Nephron (organoid): ENCODE measurements around the gene CLDN19.

ENCODE experiments used
- H3K27ac Mint-ChIP-seq, 3 experiments: 2 replicates each; pipeline ENCODE4 v1.8.0; 2020; ENCODE audit warnings: mixed read lengths in 3 of 3, mild to moderate bottlenecking in 2 of 3, moderate library complexity in 1 of 3
- H3K27me3 Mint-ChIP-seq: 2 replicates; pipeline ENCODE4 v1.8.0; 2021; ENCODE audit warnings: low read depth, mild to moderate bottlenecking, moderate library complexity, mixed read lengths
- H3K36me3 Mint-ChIP-seq: 2 replicates; pipeline ENCODE4 v1.8.0; 2020; ENCODE audit warnings: low read depth, mixed read lengths
- H3K4me1 Mint-ChIP-seq: 2 replicates; pipeline ENCODE4 v1.8.0; 2020; ENCODE audit warnings: mixed read lengths
- H3K4me3 Mint-ChIP-seq, 3 experiments: 2 replicates each; pipeline ENCODE4 v1.8.0; 2020; ENCODE audit warnings: mild to moderate bottlenecking in 3 of 3, mixed read lengths in 3 of 3, moderate library complexity in 2 of 3
- H3K9me3 Mint-ChIP-seq: 2 replicates; pipeline ENCODE4 v1.8.0; 2020; ENCODE audit warnings: mixed read lengths
- CTCF ChIP-seq, 3 experiments: fragments of 200-600 bp; sonication (generic); IDR thresholded peaks; one replicate each; pipeline ENCODE4 v1.5.0; 2021; ENCODE audit warnings: antibody characterized with exemption in 3 of 3; ENCODE audit not compliant: unreplicated experiment in 3 of 3

The CLDN19 gene

GRCh38 chr1:42783092-42783491, 43.1 kb upstream of the CLDN19 start:
- H3K27me3 Mint-ChIP-seq = no peaks in the 10 kb centered on the region
- H3K9me3 Mint-ChIP-seq = no peaks in the 10 kb centered on the region
- H3K4me3 Mint-ChIP-seq = no peak overlapping the region
- H3K27ac Mint-ChIP-seq = no peak overlapping the region
- H3K36me3 Mint-ChIP-seq = peaks cover 41% of the 10 kb centered on the region
- no peak for TF ChIP-seq CTCF (IDR thresholded peaks at IDR 0.05; ENCODE audit: unreplicated experiment in 3 of 3)
- no peaks in the 10 kb centered on the region for H3K4me1 Mint-ChIP-seq

- Mint-ChIP-seq H3K36me3 (peaks cover 65% of the 10 kb centered on the region), H3K27ac (no peak overlapping the region), H3K4me1 (no peaks in the 10 kb centered on the region), H3K27me3 (no peaks in the 10 kb centered on the region), H3K9me3 (no peaks in the 10 kb centered on the region), H3K4me3 (no peak overlapping the region)
- no peak for TF ChIP-seq CTCF (IDR thresholded peaks at IDR 0.05; ENCODE audit: unreplicated experiment in 3 of 3)
Measured at GRCh38 chr1:42780176-42780575, 40.1 kb upstream of the CLDN19 start.

- peaks cover 70% of the 10 kb centered on the region for H3K36me3 Mint-ChIP-seq
- no peaks in the 10 kb centered on the region for H3K27me3 Mint-ChIP-seq
- no peaks in the 10 kb centered on the region for H3K4me1 Mint-ChIP-seq
Measured at GRCh38 chr1:42779725-42780124, 39.7 kb upstream of the CLDN19 start.

GRCh38 chr1:42777852-42778251, 37.8 kb upstream of the CLDN19 start:
- peak; percentile 40 to 67 (median 52) for TF ChIP-seq CTCF (IDR thresholded peaks at IDR 0.05; ENCODE audit: unreplicated experiment in 3 of 3)
- H3K27ac Mint-ChIP-seq = no peak overlapping the region
- H3K4me3 Mint-ChIP-seq = no peak overlapping the region
- H3K9me3 Mint-ChIP-seq = no peaks in the 10 kb centered on the region
- no peaks in the 10 kb centered on the region for H3K4me1 Mint-ChIP-seq
- H3K36me3 Mint-ChIP-seq = peaks cover 81% of the 10 kb centered on the region
- no peaks in the 10 kb centered on the region for H3K27me3 Mint-ChIP-seq

More at GRCh38 chr1:42779725-42780124, 39.7 kb upstream of the CLDN19 start:
- H3K27ac Mint-ChIP-seq = no peak overlapping the region
- no peak overlapping the region for H3K4me3 Mint-ChIP-seq
- no peak for TF ChIP-seq CTCF (IDR thresholded peaks at IDR 0.05; ENCODE audit: unreplicated experiment in 3 of 3)
- H3K9me3 Mint-ChIP-seq = no peaks in the 10 kb centered on the region

GRCh38 chr1:42776502-42776901, 36.5 kb upstream of the CLDN19 start:
- Mint-ChIP-seq H3K4me1 (peaks cover 5% of the 10 kb centered on the region), H3K4me3 (no peak overlapping the region), H3K27me3 (no peaks in the 10 kb centered on the region), H3K9me3 (no peaks in the 10 kb centered on the region), H3K36me3 (peaks cover 78% of the 10 kb centered on the region), H3K27ac (no peak overlapping the region)
- TF ChIP-seq CTCF (IDR thresholded peaks at IDR 0.05; ENCODE audit: unreplicated experiment in 3 of 3) = no peak

- peaks cover 71% of the 10 kb centered on the region for H3K36me3 Mint-ChIP-seq
- H3K9me3 Mint-ChIP-seq = no peaks in the 10 kb centered on the region
- H3K4me3 Mint-ChIP-seq = no peak overlapping the region
- H3K4me1 Mint-ChIP-seq = peaks cover 14% of the 10 kb centered on the region
- H3K27me3 Mint-ChIP-seq = no peaks in the 10 kb centered on the region
- H3K27ac Mint-ChIP-seq = no peak overlapping the region
- no peak for TF ChIP-seq CTCF (IDR thresholded peaks at IDR 0.05; ENCODE audit: unreplicated experiment in 3 of 3)
Measured at GRCh38 chr1:42774928-42775526, 35.0 kb upstream of the CLDN19 start.
